Mesenteric fat pad (tissue), 1 donor: ENCODE data around the gene DNTT. TPM values are rescaled to one million over a fixed set of nuclear protein-coding genes. Genes with fewer than 3 reads are reported as not detected.

Experiments
- DNase-seq: peaks from one replicate; pipeline ENCODE4 v3.0.0-alpha.2; 2020; ENCODE audit warnings: low spot score
- long read RNA-seq: library from polyadenylated mRNA; unstranded; transcript quantifications from one replicate; pipeline ENCODE4 v2.0.0, GENCODE V29; 2020
- total RNA-seq: library from RNA; stranded (reverse); fragmentation: NEBNext Ultra II Directional; extraction: Animal tissue kit (Norgen Biotek cat#: 25700); gene quantifications from one replicate; pipeline ENCODE4 v1.2.1, GENCODE V29; 2021
- donor health status: DM: yes; HTN: yes; CAD: no.

Gene DNTT
- total RNA-seq = not detected
- long read RNA-seq = 0 reads

DNA sequence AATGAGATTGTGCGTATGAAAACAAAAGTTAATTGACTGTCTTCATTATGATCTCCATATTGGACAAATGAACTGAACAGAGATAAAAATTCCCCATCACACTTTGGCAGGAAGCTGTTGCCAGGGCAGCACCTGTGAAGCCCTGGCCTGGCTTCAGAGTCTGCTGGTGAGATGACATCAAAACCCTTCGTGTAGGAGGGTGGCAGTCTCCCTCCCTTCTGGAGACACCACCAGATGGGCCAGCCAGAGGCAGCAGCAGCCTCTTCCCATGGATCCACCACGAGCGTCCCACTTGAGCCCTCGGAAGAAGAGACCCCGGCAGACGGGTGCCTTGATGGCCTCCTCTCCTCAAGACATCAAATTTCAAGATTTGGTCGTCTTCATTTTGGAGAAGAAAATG lies at the start of gene DNTT:
DNTT (plus strand) TSS at position 205 of the 400 bp plus-strand sequence; CDS start at position 269, 64 bp downstream.
- DNase-seq = no peak

DNA sequence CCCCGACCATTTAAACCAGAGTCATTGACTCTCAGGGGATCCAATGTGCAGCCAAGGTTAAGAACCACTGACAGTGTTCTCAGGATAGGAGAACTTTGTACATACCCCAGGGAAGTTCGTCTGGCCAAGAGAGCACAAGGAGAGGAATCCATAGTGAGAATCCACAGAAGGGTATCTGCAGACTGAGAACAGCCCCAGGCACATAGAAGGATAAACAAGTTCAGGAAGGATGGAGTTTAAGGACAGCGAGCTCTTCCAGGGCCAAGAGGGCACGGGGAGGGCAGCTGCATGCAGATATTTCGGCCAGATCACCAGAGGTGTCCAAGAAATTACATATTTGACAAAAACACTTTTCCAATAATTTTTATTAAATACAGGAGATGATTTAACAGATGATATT lies 49.3 kb upstream of the DNTT start:
- DNase-seq = no peak

DNA sequence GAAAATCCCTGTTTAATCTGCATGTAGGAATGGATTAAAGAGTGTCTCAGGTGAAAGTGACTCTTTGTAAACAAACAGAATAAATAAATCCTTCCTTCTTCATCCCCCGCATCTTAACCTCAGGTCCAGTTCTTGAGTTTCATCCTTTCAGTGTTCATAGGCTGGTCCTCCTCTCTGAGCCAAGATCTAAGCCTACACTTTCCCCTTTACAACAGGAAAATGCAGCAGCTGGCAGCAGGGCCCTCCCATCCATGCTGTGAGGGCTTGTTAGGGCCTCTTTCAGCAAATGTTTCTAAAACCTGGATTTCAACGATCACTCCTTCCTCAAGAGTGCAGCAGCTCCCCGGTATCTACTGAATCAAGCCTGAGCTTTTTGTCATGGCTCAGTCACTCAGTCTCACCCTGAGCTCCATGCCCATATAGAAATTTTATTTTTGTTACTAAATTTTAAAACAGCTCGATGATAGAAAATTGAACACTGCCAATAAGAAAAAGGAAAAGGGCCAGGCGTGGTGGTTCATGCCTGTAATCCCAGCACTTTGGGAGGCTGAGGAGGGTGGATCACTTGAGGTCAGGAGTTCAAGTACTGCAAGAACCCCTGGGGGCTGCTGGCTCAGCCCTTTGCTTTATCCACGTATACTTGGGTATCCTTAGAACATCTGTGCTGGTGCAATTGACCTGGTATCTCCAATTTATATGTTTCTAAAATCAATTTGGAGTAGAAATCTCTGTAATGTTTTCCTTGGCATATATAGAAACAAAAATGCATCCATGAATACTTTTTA lies 48.5 kb upstream of the DNTT start:
- DNase-seq = no peak

DNA sequence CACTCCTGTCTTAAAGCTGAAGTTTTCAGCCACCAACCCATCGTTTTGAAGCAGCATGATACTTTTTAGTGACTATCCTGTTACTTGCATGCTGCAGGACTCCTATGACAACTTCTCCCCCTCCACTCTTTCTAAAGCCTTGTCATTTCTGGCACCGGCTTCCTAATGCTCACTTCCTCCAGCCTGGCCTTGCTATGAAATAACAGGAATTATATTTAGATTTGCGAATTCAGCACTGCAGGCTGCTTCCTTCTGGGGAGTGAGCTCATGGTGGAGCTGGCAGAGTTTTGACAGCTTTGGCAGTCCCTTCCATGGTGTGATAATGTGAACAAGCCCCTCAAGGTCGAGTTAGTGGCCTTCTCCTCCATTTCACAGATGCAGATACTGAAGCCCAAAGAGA lies 46.3 kb upstream of the DNTT start:
- DNase-seq = no peak

DNA sequence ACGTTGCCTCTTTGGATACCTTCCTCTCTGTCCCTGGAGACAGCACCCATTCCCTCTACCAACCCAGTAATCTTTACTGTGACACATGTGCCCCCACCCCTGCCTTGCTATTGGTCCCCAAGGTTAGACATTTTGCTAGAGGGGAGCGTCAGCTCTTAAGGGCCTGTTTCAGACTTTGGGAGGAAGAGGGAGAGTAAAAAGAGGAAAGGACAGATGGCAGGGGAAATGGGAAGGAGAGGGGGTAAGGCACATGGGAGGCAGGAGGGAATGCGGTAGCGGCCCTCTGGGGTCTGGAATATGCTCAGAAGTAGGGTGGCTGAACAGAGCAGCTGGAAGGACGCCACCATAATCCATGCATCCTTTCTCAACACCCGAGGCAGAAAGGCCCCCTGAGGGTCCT lies 45.1 kb upstream of the DNTT start:
- DNase-seq = no peak

DNA sequence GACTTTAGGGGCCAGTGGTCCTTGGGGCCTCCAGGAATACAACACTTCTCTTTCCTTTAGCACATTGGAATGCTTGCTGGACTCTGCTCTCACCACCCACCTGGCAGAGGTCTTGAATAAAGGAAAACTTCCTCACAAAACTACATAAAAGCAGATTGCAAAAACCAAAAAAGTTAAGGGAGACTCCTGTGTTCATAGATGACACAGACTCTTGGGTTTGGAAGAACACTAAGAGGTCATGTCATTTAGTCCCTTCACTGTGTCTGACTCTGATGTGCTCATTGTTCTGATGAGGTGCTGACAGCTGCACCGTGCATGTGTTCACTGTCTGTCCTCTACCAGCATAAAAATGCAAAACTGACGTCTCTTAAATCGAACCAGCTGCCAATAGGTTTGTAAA lies 44.2 kb upstream of the DNTT start:
- no peak for DNase-seq

DNA sequence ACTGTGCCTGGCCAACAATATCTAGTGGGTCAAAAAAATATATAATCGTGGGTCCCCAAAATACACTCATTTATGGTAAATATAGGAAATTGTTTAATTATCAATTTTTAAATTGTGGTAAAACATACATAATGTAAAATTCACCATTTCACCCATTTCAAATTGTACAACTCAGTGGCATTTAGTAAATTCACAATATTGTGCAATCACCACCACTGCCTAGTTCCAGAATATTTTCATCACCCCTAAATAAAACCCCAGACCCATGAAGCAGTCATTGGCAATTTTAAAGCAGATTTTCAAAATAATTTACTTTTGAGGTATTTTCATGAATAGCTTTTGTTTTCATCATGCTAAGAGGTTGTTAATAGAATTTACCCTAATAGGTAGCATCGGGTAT lies 43.1 kb upstream of the DNTT start:
- no peak for DNase-seq

DNA sequence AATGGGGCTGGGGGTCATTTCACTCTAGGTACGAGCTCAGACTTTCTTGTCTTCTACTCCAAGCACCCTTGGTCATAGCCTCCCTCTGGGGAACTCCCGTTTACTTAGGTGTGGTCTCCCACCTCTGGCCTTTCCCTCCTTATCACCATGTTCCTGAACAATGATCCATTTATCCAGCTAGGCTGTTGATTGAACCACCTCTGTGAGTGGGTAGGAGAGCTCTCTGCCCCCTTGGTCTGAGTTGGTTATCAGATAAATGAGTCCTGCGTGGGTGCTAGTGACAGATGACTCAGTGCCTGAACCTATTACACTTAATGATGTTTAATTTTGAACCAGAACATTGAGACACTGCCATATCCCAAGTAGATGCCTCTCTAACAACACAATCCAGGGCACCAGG lies 42.3 kb upstream of the DNTT start:
- DNase-seq = no peak

DNA sequence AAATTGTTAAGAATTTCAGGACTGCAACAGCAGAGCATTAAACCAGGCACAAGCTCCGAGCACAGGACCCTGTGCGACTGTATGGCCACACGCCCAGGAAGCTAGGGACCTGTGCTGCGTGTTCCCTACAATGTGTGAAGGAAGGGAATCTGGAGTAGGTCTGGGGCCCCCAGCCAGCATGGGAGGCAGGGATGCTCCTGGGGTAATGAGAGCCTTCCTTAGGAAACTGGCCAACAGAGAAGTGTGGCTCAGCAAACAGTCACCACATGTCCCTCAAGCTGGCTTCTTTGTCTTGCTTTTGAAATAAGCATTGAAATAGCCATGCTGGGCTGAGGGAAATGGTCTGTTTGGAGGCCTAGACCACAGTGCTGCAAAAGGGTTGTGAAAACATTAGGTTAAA lies 41.1 kb upstream of the DNTT start:
- DNase-seq = no peak

DNA sequence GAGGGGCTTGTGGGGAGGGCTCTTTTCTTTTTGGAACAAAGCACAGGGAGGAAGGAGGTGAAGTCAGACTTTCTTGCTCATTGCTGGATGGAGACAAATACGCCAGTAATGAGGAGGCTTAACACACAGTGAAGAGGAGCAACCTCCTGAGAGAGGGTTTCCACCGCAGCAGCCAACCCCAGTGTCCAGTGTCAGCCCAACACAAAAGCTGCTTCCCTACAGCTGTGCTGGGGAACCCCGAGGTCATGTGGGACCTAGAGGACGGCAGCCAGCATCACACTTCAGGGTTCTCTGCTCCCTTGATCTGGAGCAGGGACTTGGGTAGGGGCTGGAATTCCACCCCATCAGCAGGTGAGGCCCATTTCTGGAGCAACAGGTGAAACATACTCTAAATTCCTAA lies 40.6 kb upstream of the DNTT start:
- no peak for DNase-seq

DNA sequence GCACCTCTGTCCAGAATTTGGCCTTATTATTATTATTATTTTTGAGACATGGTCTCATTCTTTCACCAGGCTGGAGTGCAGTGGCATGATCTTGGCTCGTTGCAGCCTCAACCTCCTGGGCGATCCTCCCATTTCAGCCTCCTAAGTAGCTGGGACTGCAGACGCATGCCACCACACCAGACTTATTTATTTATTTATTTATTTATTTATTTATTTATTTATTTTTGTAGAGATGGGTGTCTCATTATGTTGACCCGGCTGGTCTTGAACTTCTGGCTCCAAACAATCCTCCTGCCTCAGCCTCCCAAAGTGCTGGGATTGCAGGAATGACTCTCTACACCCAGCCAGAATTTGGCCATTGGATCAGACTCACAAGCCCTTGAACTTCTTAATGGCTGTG lies 39.3 kb upstream of the DNTT start:
- DNase-seq = no peak

DNA sequence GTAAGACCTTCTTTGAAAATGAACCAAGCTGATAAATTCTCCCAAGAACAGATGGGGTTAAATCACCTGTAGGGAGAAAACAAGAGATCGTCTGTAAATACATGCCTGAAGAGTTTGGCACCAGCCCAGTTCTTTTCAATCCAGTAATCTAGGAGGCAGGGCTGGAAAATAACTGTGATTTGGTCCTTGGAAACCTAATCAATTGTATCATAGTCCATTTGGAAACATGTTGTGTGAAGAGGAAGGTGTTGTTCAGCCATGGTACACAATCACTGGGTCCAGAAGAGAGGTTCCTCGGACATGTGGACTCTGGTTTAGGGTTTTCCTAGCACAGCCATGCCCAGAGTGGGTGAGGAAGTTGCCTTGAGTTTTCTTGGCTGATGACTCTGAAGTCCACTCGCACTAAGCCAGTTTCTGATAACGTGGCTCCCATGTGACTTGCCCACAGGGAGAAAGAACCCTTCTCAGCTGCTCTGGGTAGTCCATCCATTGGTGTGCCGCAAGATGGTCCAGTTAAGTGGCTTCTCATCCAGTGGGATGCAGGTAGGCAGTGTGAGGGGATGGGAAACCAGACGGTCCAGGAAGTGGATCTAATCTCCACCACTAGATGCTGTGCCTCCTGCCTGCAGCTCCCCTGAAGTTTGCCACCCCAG lies 38.0 kb upstream of the DNTT start:
- DNase-seq = no peak

DNA sequence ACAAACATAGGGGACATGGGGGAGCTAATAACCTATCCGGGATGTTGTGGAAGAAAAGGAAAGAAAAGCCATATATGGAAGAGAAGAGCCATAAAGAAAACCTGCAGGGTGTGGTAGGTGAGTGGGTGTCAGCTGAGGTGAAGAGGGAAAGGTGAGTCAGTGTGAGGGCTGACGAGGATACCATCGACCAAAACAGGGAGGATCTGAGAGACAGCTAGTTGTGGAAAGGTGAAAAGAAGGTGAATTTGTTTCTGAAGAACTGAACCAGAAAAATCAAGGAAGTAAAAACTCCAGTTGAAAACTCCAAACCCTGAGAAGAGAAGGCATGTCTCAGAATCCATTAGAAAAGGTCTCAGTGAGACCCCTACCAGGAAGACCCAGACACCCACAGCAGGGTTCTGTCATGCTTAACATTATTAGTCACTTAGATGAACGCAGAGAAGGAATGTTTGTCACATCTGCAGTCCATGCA lies 37.0 kb upstream of the DNTT start:
- no peak for DNase-seq

DNA sequence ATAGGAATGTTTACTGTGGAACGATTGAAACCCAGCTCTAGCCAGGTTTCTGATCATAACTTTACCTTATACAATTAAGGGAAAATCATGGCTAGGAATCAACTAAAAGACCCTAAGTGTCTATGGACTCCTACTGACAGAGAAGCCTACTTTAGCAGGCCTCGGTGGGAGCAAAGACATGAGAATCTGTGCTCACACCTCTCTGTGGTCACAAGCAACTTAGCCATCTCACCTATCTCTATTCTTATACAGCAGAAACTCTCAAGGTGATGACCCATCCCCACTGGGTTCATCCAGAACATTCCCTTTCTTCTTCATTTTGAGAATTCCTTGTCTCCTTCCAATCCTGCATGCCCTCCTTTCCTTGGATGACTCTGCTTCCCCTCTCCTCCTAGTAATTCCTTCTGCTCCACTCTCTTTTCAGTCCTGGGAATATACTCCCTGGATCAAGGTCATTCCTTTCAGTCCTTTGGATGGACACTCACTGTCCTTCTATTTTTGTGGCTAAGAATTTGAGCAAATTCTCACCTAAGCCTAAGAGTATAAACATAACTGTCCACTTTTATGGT lies 35.8 kb upstream of the DNTT start:
- no peak for DNase-seq

DNA sequence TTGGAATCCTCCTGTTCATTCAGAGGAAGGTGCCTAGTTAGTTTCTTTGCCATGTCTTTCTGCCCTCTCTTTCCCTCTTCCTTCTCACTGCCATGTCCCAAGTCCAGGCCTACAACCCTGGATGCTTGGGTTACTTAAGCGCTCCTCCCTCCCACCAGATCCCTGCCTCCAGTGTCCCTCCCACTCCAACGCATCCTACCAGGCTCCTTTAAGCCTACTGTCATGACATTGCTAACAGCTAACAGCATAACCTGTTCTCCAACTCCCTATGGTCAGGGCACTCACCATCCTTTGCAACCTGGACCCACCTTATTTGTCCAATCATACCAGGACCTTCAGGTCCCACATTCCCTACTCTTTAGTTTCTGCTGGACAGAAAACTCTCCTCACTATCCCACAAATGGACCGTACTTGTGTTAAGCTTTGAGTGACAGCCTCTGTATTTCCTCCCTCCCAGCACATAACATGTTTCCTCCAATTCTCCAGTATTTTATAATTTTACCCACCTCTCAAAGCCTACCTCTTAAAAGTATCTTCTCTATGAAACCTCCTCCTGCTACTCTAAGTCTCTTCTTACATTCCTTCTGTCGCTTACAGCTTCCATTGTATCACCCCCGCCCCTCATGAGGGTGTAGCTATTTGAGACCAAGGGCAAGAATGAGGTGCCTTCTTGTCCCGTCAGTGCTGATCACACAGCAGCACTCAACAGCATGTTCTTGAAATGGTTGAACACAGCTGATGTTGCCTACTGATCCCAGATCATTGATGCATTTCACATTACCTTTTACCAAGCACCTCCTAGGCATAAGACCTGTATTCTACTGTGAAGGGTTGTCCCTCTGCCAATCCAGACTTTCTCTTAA lies 34.6 kb upstream of the DNTT start:
- DNase-seq = no peak

DNA sequence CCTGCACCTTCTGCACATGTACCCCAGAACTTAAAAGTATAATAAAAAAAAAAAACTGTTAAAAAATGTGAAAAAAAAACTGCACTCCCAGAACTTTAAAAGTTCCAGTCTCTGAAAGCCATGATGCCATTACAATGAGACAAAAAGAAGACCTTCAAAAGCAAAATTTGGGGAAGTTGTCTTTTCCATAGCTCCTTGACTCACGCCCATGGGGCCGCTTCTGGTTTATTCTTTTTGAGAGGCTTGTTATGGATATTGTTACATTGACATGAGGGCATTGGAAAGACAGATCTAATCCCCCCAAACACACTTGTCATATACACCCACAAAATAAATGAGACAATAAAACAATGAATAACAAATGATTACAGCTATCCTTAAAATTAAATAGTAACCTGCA lies 33.7 kb upstream of the DNTT start:
- no peak for DNase-seq

DNA sequence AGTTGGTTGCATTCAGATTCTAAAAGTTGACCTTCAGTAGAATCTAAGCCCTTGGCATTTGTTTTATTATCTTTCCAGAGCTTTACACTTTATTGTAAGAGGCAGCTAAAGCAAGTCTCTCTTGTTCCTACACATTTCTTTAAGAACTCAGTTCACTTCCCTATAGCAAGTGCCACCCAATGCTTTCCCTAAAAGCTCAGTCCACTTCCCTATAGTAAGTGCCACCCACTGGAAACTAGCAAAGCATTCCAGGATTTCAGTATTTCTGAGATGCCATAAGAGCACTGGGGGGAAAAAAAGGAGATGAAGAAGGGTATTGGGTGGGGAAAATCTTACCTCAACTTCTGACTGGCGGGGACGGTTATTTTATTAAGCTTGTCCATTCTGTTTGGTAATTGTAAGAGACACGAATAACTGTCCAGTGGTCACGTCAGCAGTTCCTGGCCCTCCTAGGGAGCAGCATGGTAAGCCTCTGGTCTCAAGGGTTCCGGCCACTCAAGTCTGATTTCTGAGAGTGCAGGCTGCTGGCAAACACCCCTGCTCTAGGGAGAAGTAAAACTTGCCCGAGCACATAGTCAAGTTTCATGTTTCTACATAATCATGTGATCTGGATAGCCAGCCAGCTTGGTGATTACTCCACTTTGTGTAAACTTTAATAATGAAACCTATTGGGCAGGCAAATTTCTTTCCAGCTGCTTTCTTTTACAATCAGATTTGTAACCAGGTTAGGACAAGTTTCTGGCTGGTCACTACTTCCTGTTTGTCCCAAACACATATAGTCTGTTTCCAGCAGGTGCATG lies 33.0 kb upstream of the DNTT start, which contains the start of gene BLNK:
BLNK (minus strand) TSS at position 554 of the 800 bp plus-strand sequence; CDS start at position 383, 171 bp downstream.
- DNase-seq = no peak

DNA sequence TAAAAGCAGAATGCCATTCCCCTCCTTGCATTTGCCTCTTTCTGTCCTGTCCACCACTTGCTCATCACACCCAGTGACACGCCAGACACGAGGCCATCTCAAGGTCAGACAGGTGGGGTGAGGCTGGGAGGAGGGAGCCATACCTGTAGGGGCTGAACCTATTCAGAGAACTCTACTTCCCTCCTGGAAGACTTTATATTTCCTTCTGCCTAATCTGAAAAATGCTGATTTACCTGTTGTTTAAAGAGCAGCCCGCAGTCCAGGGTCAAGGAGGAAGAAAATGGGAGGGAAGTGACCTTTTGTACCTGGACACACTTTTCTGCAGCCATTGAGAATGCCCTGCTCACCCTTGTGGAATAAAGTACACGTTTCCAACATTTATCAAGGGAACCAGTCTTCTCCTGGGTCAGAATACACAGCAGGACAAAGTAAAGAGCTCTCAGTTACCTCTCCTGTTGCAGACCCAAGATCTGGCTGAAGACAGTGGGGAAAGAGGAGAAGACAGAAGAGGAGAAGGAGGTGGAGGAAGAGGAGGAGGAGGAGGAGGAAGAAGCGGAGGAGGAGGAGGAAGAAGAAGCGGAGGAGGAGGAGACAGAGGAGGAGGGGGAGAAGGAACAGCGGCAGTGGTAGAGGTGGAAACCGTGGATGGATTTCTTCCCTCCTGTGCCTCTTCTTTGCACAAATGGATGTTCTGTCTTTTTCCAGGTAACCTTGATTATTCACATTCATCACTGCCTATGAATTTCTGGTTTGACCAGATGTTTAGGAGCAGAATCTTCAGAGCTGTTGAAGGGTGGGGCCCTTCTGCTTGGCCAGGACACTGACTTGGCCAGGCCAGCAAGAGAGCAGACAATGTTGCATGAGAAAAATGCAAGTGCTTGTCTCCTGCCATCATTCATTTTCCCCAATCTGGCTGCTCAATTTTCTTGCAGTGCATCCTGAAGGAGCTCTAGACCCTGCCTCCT lies 31.6 kb upstream of the DNTT start:
- DNase-seq = no peak

DNA sequence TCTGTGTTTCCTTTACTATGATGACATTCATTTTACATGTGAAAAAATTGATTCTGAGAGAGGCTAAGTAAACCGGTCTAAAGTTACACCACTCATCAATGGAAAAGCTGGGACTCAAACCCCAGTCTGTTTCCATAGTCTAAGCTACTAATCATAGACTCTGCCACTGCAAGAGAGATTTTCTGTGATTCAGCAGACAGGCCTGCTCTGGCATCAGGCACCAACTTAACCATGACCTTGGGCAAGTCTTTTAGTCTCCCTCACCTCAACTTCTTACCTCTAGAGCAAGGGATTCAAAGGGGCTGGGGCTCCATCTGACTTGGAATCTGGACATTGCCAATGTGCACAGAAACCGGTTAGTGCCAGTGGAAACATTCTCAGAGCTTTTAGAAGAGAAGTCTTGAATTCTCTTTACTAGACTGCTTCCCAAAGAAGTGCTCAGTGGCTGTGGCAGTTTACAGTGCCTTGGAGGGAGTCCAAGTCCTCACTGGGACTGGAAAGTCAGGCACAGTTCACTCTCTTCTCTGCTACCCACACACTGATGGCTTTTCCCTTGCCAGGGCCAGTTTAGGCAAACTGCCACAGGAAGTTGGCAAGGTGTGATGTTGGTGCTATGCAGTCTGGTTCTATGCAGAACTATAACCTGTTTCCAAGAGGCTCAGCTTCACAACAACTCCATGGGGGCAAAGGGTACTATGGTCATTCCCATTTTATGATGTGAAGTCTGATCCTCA lies 28.4 kb upstream of the DNTT start:
- no peak for DNase-seq
